HepG2 (cell line): ENCODE measurements around the gene MYO19. TPM values are rescaled to one million over a fixed set of nuclear protein-coding genes. Genes with fewer than 3 reads are reported as not detected.

Experiments used
- AGO2 ChIP-seq: fragments of 200-400 bp; formaldehyde crosslinking; optimal IDR thresholded peaks from 2 replicates; pipeline ENCODE3; 2017; ENCODE audit warnings: mild to moderate bottlenecking, low read depth, low read length, moderate library complexity
- CREB1 ChIP-seq, 2 experiments: fragments of 450-650 bp in 1 of 2; IDR thresholded peaks; 2 replicates each; pipeline ENCODE4 v1.6.1; 2016 to 2017; ENCODE audit warnings: control low read depth in 1 of 2, mild to moderate bottlenecking in 1 of 2, missing compliant biosample characterization in 1 of 2, missing genetic modification characterization in 1 of 2
- ELF1 ChIP-seq: sonication (generic); formaldehyde crosslinking; IDR thresholded peaks from 2 replicates; pipeline ENCODE4 v1.4.0; 2020; ENCODE audit warnings: missing genetic modification reagents
- GABPA ChIP-seq, 2 experiments: IDR thresholded peaks; 2 replicates each; pipeline ENCODE4 v1.6.1; 2011 to 2016; ENCODE audit warnings: low read depth in 2 of 2, low read length in 1 of 2, missing biosample characterization in 1 of 2, missing genetic modification characterization in 1 of 2
- GZF1 ChIP-seq: sonication (generic); formaldehyde crosslinking; IDR thresholded peaks from 2 replicates; pipeline ENCODE4 v1.5.1; 2020; ENCODE audit warnings: mild to moderate bottlenecking, missing genetic modification reagents
- ISX ChIP-seq: sonication (generic); formaldehyde crosslinking; conservative IDR thresholded peaks from 2 replicates; pipeline ENCODE4 v1.5.0; 2020; ENCODE audit warnings: missing genetic modification reagents
- KAT2B ChIP-seq: fragments of 150-350 bp; IDR thresholded peaks from 2 replicates; pipeline ENCODE4 v1.6.1; 2014; ENCODE audit warnings: low read depth, low read length, borderline replicate concordance
- KDM1A ChIP-seq: IDR thresholded peaks from 2 replicates; pipeline ENCODE4 v1.6.1; 2016; ENCODE audit warnings: missing compliant biosample characterization
- MAFF ChIP-seq: IDR thresholded peaks from 2 replicates; pipeline ENCODE4 v1.6.1; 2011; ENCODE audit warnings: low read depth, low read length, improper control_type of control experiment
- MEF2D ChIP-seq: sonication (generic); formaldehyde crosslinking; IDR thresholded peaks from 2 replicates; pipeline ENCODE4 v1.5.1; 2020; ENCODE audit warnings: mild to moderate bottlenecking, missing genetic modification reagents
- MXD1 ChIP-seq: sonication (generic); formaldehyde crosslinking; IDR thresholded peaks from 2 replicates; pipeline ENCODE4 v1.4.0; 2020; ENCODE audit warnings: mild to moderate bottlenecking, missing genetic modification reagents
- RAD21 ChIP-seq: fragments of 450-650 bp; formaldehyde crosslinking; IDR thresholded peaks from 2 replicates; pipeline ENCODE4 v1.5.0; 2020; ENCODE audit warnings: mild to moderate bottlenecking
- RFX5 ChIP-seq: IDR thresholded peaks from 2 replicates; pipeline ENCODE4 v1.6.1; 2011; ENCODE audit warnings: low read depth, low read length, improper control_type of control experiment
- TEAD2 ChIP-seq: sonication (generic); formaldehyde crosslinking; IDR thresholded peaks from 2 replicates; pipeline ENCODE4 v1.9.0; 2021; ENCODE audit warnings: missing genetic modification reagents
- U2AF1 ChIP-seq: fragments of 200-400 bp; formaldehyde crosslinking; optimal IDR thresholded peaks from 2 replicates; pipeline ENCODE3; 2017; ENCODE audit warnings: mild to moderate bottlenecking, low read depth, low read length
- ZFY ChIP-seq: sonication (generic); formaldehyde crosslinking; IDR thresholded peaks from 2 replicates; pipeline ENCODE4 v1.4.0; 2020; ENCODE audit warnings: missing genetic modification reagents
- ZNF138 ChIP-seq: sonication (generic); formaldehyde crosslinking; IDR thresholded peaks from 2 replicates; pipeline ENCODE4 v1.5.0; 2020; ENCODE audit warnings: mild to moderate bottlenecking, low read depth, missing genetic modification reagents
- ZNF326 ChIP-seq: sonication (generic); formaldehyde crosslinking; IDR thresholded peaks from 2 replicates; pipeline ENCODE4 v1.4.0; 2020; ENCODE audit warnings: missing genetic modification reagents, borderline replicate concordance
- ZNF350 ChIP-seq: sonication (generic); formaldehyde crosslinking; IDR thresholded peaks from 2 replicates; pipeline ENCODE4 v1.4.0; 2020; ENCODE audit warnings: mild to moderate bottlenecking, low read depth, missing genetic modification reagents, borderline replicate concordance
- ZNF496 ChIP-seq: sonication (generic); formaldehyde crosslinking; IDR thresholded peaks from 2 replicates; pipeline ENCODE4 v1.8.1; 2023; ENCODE audit warnings: mild to moderate bottlenecking, moderate library complexity, missing genetic modification reagents; ENCODE audit not compliant: insufficient replicate concordance
- ZNF547 ChIP-seq: sonication (generic); formaldehyde crosslinking; IDR thresholded peaks from 2 replicates; pipeline ENCODE4 v1.5.1; 2020; ENCODE audit warnings: mild to moderate bottlenecking, missing genetic modification reagents
- ZNF629 ChIP-seq: sonication (generic); formaldehyde crosslinking; conservative IDR thresholded peaks from 2 replicates; pipeline ENCODE4 v1.5.0; 2020; ENCODE audit warnings: missing genetic modification reagents
- ZSCAN25 ChIP-seq: sonication (generic); formaldehyde crosslinking; IDR thresholded peaks from 2 replicates; pipeline ENCODE4 v1.8.0; 2022; ENCODE audit warnings: mild to moderate bottlenecking, missing genetic modification reagents
- polyA plus RNA-seq, 8 experiments: library from polyadenylated mRNA; depleted of rRNA in 3 of 8; stranded (reverse) in 7 of 8; unstranded in 1 of 8; fragments of >200 nt; fragmentation: Illumina TruSeq in 4 of 8; extraction: Trizol in 4 of 8; gene quantifications; 2 replicates each; pipeline versions ENCODE4 v1.2.1 to v1.2.3, GENCODE V29; 2011 to 2016; ENCODE audit warnings: low read depth in 4 of 8, missing spikeins in 1 of 8, mixed read lengths in 1 of 8; ENCODE audit not compliant: insufficient read depth in 1 of 8
- total RNA-seq, 5 experiments: library from RNA; depleted of rRNA; stranded (reverse); fragments of >200 nt; fragmentation: Illumina TruSeq; extraction: Trizol; gene quantifications; 2 replicates each; pipeline ENCODE4 v1.2.3, GENCODE V29; 2016; ENCODE audit warnings: low read depth in 1 of 5
- TF ChIP-seq, protein P1 (sequence below): sonication (generic); formaldehyde crosslinking; IDR thresholded peaks from 2 replicates; pipeline ENCODE4 v1.4.0; 2020; ENCODE audit warnings: missing genetic modification reagents, low read depth, mild to moderate bottlenecking, borderline replicate concordance
- TF ChIP-seq, protein P2 (sequence below): sonication (generic); formaldehyde crosslinking; IDR thresholded peaks from 2 replicates; pipeline ENCODE4 v1.5.1; 2020; ENCODE audit warnings: missing genetic modification reagents, mild to moderate bottlenecking, borderline replicate concordance

Gene MYO19
- total and polyA plus RNA-seq, 2 of the 13 experiments (the other 11 are each of a cell fraction or from before 2014, with no cell fraction given): 75.7 to 82.3 TPM

GRCh38 chr17:36545465-36546417 lies 11.1 kb upstream of the MYO19 start (continued):
- TF ChIP-seq KDM1A (CRISPR knock-in tag) (no peak), AGO2 (peak; percentile 63), CREB1 (IDR thresholded peaks at IDR 0.05) (peak; percentile 63), CREB1 (CRISPR knock-in tag; IDR thresholded peaks at IDR 0.05) (no peak), ZNF496 (CRISPR knock-in tag) (no peak), ELF1 (peak; percentile 65), ZNF350 (CRISPR knock-in tag) (no peak; the same call in 1 of the 2 replicates), ZNF629 (CRISPR knock-in tag) (0 out of 2 replicates have a peak, but pooled peaks have one; percentile 3), RFX5 (no peak; the same call in 1 of the 2 replicates), KAT2B (no peak), TEAD2 (CRISPR knock-in tag) (no peak), ZFY (CRISPR knock-in tag) (peak; percentile 95), MXD1 (CRISPR knock-in tag) (peak; percentile 30; the same call in 1 of the 2 replicates), RAD21 (peak; percentile 46), U2AF1 (peak; percentile 23), GABPA (IDR thresholded peaks at IDR 0.05; ENCODE audit: low read depth, low read length) (peak; percentile 46), GABPA (CRISPR knock-in tag; IDR thresholded peaks at IDR 0.05; ENCODE audit: low read depth) (peak; percentile 53), ISX (CRISPR knock-in tag) (no peak), ZNF138 (peak; percentile 46; the same call in 1 of the 2 replicates), MEF2D (CRISPR knock-in tag) (no peak; the same call in 1 of the 2 replicates), ZSCAN25 (CRISPR knock-in tag) (peak; percentile 66; the same call in 1 of the 2 replicates), ZNF547 (CRISPR knock-in tag) (no peak), GZF1 (no peak), MAFF (no peak; the same call in 1 of the 2 replicates), ZNF326 (CRISPR knock-in tag) (no peak)
- TF ChIP-seq, protein P1, sequence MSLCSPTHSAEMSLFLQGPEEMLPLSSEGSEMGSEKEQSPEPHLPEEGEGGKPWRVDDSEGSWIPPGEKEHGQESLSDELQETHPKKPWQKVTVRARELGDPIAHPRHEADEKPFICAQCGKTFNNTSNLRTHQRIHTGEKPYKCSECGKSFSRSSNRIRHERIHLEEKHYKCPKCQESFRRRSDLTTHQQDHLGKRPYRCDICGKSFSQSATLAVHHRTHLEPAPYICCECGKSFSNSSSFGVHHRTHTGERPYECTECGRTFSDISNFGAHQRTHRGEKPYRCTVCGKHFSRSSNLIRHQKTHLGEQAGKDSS (CRISPR knock-in tag): no peak
- TF ChIP-seq, protein P2, sequence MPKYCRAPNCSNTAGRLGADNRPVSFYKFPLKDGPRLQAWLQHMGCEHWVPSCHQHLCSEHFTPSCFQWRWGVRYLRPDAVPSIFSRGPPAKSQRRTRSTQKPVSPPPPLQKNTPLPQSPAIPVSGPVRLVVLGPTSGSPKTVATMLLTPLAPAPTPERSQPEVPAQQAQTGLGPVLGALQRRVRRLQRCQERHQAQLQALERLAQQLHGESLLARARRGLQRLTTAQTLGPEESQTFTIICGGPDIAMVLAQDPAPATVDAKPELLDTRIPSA (CRISPR knock-in tag): 0 out of 2 replicates have a peak, but pooled peaks have one; percentile 7
